Gastroesophageal sphincter (tissue), 3 donors: ENCODE data around the gene MDGA2.

Experiments used
- EP300 ChIP-seq: sonication (generic); formaldehyde crosslinking; IDR thresholded peaks from one replicate; pipeline ENCODE4 v1.6.1; 2017; ENCODE audit warnings: antibody characterized with exemption, mild to moderate bottlenecking
- POLR2A ChIP-seq, 2 donors: fragments of 450-650 bp; IDR thresholded peaks; one replicate each; pipeline ENCODE4 v1.6.1; 2017; ENCODE audit warnings: antibody characterized with exemption in 2 of 2, mild to moderate bottlenecking in 2 of 2, moderate library complexity in 1 of 2
- POLR2AphosphoS5 ChIP-seq: sonication (generic); formaldehyde crosslinking; IDR thresholded peaks from one replicate; pipeline ENCODE4 v1.6.1; 2017; ENCODE audit warnings: antibody characterized with exemption
- TF ChIP-seq, protein P1 (sequence below), 4 experiments: fragments of 200-600 bp in 2 of 4; fragments of 450-650 bp in 2 of 4; sonication (generic) in 1 of 4; IDR thresholded peaks; one replicate each; pipeline ENCODE4 v1.5.1; 2017 to 2019; ENCODE audit warnings: antibody characterized with exemption in 4 of 4, mild to moderate bottlenecking in 2 of 4, moderate library complexity in 2 of 4

DNA sequence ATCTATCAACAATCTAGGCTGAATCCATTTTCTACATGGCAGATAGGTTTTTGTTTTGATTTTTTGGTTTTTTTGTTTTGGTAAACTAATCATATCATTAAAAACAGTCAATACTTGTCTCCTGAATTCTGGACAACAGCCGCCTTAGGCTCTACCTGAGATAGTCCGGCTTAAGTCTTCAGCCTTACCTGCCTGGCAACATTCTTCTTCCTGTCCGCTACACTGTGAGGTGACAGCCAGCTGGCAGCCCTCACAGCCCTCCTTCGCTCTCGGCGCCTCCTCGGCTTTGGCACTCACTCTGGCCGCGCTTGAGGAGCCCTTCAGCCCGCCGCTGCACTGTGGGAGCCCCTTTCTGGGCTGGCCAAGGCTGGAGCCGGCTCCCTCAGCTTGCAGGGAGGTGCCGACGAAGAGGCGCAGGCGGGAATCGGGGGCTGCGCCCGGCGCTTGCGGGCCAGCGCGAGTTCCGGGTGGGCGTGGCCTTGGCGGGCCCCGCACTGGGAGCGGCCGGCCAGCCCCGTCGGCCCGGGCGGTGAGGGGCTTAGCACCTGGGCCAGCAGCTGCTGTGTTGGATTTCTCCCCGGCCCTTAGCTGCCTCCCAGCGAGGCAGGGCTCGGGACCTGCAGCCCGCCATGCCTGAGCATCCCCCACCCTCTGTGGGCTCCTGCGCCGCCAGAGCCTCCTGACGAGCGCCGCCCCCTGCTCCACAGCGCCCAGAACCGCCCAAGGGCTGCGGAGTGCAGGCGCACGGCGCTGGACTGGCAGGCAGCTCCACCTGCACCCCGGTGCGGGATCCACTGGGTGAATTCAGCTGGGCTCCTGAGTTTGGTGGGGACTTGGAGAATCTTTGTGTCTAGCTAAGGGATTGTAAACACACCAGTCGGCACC lies 49.0 kb downstream of the MDGA2 start:
- TF ChIP-seq, protein P1, sequence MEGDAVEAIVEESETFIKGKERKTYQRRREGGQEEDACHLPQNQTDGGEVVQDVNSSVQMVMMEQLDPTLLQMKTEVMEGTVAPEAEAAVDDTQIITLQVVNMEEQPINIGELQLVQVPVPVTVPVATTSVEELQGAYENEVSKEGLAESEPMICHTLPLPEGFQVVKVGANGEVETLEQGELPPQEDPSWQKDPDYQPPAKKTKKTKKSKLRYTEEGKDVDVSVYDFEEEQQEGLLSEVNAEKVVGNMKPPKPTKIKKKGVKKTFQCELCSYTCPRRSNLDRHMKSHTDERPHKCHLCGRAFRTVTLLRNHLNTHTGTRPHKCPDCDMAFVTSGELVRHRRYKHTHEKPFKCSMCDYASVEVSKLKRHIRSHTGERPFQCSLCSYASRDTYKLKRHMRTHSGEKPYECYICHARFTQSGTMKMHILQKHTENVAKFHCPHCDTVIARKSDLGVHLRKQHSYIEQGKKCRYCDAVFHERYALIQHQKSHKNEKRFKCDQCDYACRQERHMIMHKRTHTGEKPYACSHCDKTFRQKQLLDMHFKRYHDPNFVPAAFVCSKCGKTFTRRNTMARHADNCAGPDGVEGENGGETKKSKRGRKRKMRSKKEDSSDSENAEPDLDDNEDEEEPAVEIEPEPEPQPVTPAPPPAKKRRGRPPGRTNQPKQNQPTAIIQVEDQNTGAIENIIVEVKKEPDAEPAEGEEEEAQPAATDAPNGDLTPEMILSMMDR (IDR thresholded peaks at IDR 0.05): no peak
- TF ChIP-seq POLR2A (IDR thresholded peaks at IDR 0.05): no peak
- TF ChIP-seq POLR2AphosphoS5: no peak
- TF ChIP-seq EP300: no peak
